Calu3 (cell line): ENCODE measurements around the gene COQ8B. TPM values are rescaled to one million over a fixed set of nuclear protein-coding genes. Genes with fewer than 3 reads are reported as not detected.
"Not testable (repeated sequence)": the region's sequence is repeated elsewhere in the genome, so short reads cannot be mapped to it uniquely, and the experiment has no call there.

Experiments used
- Bru-seq: library from RNA; stranded (reverse); fragments of 400-500 nt; gene quantifications from one replicate; lab custom pipeline; 2021; lab: Mats Ljungman, UMichigan
- BruChase-seq, 2 experiments: library from RNA; stranded (reverse); fragments of 400-500 nt; gene quantifications; one replicate each; lab custom pipeline; 2021; lab: Mats Ljungman, UMichigan
- BruUV-seq: library from RNA; stranded (reverse); fragments of 400-500 nt; replicated peaks from 2 replicates; lab custom pipeline; 2021; lab: Mats Ljungman, UMichigan
- CTCF ChIA-PET: fragments of 300-600 bp; sonication (Branson Sonifier 250); formaldehyde crosslinking; loops from one replicate; lab custom pipeline; 2022; ENCODE audit warnings: antibody characterized with exemption; lab: Charles Lee
- DNase-seq: peaks from one replicate; pipeline ENCODE4 v3.0.0; 2022
- H3K27ac Mint-ChIP-seq: one replicate; pipeline ENCODE4 v1.8.0; 2022; ENCODE audit warnings: mixed read lengths; ENCODE audit not compliant: unreplicated experiment
- H3K27me3 Mint-ChIP-seq: one replicate; pipeline ENCODE4 v1.8.0; 2022; ENCODE audit warnings: mixed read lengths; ENCODE audit not compliant: unreplicated experiment
- H3K36me3 Mint-ChIP-seq: one replicate; pipeline ENCODE4 v1.8.0; 2022; ENCODE audit warnings: mild to moderate bottlenecking, moderate library complexity, mixed read lengths; ENCODE audit not compliant: insufficient read depth, unreplicated experiment
- H3K4me1 Mint-ChIP-seq: one replicate; pipeline ENCODE4 v1.8.0; 2022; ENCODE audit warnings: mild to moderate bottlenecking, low read depth, mixed read lengths; ENCODE audit not compliant: unreplicated experiment
- H3K4me3 Mint-ChIP-seq: one replicate; pipeline ENCODE4 v1.8.0; 2022; ENCODE audit warnings: mild to moderate bottlenecking, low read depth, moderate library complexity, mixed read lengths; ENCODE audit not compliant: unreplicated experiment
- H3K9me3 Mint-ChIP-seq: one replicate; pipeline ENCODE4 v1.8.0; 2022; ENCODE audit warnings: low read depth, mixed read lengths; ENCODE audit not compliant: unreplicated experiment
- intact Hi-C: fragments of 100-400 bp; cut with micrococcal nuclease; formaldehyde crosslinking; loops from one replicate; pipeline ENCODE4 v1.10.0; 2022; ENCODE audit not compliant: unreplicated experiment
- long read RNA-seq: library from polyadenylated mRNA; stranded (forward); transcript quantifications from one replicate; pipeline ENCODE4 v2.0.0, GENCODE V29; 2022
- total RNA-seq: library from RNA; stranded (reverse); gene quantifications from 2 replicates; pipeline ENCODE4 v1.2.3, GENCODE V29; 2022
- TF ChIP-seq, protein P1 (sequence below): fragments of 200-600 bp; IDR thresholded peaks from one replicate; pipeline ENCODE4 v1.8.0; 2022; ENCODE audit warnings: antibody characterized with exemption; ENCODE audit not compliant: unreplicated experiment

COQ8B gene
- total RNA-seq (55.9 and 62.7 TPM in 2 replicates), Bru-seq, nascent RNA (percentile 70 among the genes with signal in this experiment), BruChase-seq, experiment 1, labeled RNA remaining after a 6-hour chase (percentile 72 among the genes with signal in this experiment), BruChase-seq, experiment 2, labeled RNA remaining after a 2-hour chase (percentile 75 among the genes with signal in this experiment)
- long read RNA-seq, partial matches to known transcripts, result 2 of 14 reads
- long read RNA-seq, other reads (novel, unspliced or antisense), result 10 of 14 reads

DNA sequence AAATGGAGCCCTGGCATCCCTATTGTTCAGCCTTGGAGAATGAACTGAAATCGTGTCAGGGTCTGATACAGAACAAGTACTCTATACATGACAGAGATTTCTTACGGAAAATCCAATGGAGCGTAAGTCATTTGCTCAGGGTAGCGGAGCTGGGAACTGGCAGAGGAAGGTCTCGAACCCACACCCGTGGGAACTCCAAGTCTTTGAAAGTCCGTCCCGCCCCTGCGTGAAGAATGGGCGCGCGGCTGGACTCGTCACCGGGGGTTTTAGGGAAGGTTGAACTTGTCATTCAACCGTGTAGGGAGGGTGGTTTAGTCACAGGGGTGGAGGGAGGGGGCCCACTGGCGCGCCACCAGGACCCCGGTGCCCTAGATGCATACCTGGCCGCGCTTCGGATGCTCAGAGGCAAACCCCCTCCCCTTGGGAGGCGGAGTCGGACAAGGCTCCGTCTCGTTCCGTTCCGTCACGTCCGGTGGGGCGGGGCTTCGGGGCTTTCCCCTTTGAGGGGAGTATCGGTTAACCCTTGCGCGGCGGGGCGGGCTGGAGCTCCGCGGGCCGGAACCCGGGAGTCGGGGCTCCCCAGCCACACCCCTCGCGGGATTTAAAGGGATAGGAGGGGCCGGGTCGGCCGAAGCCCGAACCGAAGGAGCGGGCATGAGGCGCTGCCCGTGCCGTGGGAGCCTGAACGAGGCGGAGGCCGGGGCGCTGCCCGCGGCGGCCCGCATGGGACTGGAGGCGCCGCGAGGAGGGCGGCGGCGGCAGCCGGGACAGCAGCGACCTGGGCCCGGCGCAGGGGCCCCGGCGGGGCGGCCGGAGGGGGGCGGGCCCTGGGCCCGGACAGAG is at the start of gene COQ8B, which contains the start of gene ITPKC:
Gene COQ8B, minus strand, starts transcription at position 405 of the 843 bp plus-strand sequence. CDS start 2,254 bp downstream, outside the sequence.
Gene ITPKC, plus strand, starts transcription at position 631 of the 843 bp plus-strand sequence. Its CDS starts 24 bp downstream, at position 655.
- H3K4me1 Mint-ChIP-seq, result peaks cover 29% of the 10 kb centered on the region
- intact Hi-C loops, result loop anchor here (5.0 kb wide), 1 partner anchor 36 kb away; the partner anchor contains the start of genes ACTMAP and SNRPA
- CTCF ChIA-PET, result interaction anchor here (0.8 to 2.1 kb wide), 4 partner anchors 34 to 284 kb away, joined by 3 to 8 read pairs (median 5); partner anchors contain the start of genes ACTMAP and RAB4B

DNA sequence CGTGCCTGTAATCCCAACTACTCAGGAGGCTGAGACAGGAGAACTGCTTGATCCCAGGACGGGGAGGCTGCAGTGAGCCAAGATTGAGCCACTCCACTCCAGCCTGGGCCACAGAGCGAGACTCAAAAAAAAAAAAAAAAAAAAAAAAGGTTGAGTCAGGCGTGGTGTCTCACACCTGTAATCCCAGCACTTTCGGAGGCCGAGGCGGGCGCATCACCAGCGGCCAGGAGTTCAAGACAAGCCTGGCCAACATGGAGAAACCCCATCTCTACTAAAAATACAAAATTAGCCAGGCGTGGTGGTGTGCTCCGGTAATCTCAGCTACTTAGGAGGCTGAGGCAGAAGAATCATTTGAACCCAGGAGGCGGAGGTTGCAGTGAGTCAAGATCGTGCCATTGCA is 49.7 kb upstream of the COQ8B start:
- H3K4me3 Mint-ChIP-seq, intact Hi-C loops, H3K9me3 Mint-ChIP-seq, H3K27me3 Mint-ChIP-seq, BruUV-seq, H3K4me1 Mint-ChIP-seq, CTCF ChIA-PET, H3K27ac Mint-ChIP-seq, DNase-seq: not testable (repeated sequence)
- H3K36me3 Mint-ChIP-seq, result peaks cover 92% of the 10 kb centered on the region

More for the DNA sequence above, at the start of gene COQ8B, which contains the start of gene ITPKC:
- no peaks in the 10 kb centered on the region for H3K9me3 Mint-ChIP-seq
- no peaks in the 10 kb centered on the region for H3K27me3 Mint-ChIP-seq
- peak within 1 kb of the TSS; percentile 78 for H3K4me3 Mint-ChIP-seq
- H3K36me3 Mint-ChIP-seq, result peaks cover 95% of the 10 kb centered on the region
- DNase-seq, result peak; percentile 100
- TSS peak; percentile 82 for BruUV-seq
- peak within 1 kb of the TSS; percentile 93 for H3K27ac Mint-ChIP-seq
- TF ChIP-seq, protein P1, sequence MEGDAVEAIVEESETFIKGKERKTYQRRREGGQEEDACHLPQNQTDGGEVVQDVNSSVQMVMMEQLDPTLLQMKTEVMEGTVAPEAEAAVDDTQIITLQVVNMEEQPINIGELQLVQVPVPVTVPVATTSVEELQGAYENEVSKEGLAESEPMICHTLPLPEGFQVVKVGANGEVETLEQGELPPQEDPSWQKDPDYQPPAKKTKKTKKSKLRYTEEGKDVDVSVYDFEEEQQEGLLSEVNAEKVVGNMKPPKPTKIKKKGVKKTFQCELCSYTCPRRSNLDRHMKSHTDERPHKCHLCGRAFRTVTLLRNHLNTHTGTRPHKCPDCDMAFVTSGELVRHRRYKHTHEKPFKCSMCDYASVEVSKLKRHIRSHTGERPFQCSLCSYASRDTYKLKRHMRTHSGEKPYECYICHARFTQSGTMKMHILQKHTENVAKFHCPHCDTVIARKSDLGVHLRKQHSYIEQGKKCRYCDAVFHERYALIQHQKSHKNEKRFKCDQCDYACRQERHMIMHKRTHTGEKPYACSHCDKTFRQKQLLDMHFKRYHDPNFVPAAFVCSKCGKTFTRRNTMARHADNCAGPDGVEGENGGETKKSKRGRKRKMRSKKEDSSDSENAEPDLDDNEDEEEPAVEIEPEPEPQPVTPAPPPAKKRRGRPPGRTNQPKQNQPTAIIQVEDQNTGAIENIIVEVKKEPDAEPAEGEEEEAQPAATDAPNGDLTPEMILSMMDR, result no peak

DNA sequence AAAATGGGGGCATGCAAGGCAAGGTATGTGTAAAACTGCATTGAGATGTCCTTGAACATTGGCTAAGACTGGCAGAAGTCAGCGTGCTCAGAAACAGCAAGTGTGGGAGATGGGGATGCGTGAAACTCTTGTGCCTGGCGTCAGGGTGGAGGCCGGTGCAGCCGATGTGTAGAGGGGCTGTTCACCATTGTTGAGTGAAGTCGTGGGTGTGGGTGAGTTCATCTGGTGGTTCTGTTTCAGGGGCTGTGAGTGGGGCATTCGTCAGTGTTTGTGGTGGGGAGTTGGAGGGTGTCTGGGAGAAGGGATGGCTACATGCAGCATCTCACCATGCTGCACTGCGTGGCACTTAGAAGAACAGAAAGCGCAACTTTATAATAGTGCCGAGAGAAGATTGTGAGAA is 47.3 kb upstream of the COQ8B start:
- DNase-seq, result no peak
- Mint-ChIP-seq H3K36me3 (peaks cover 97% of the 10 kb centered on the region), H3K9me3 (no peaks in the 10 kb centered on the region), H3K27me3 (no peaks in the 10 kb centered on the region), H3K4me3 (no peak overlapping the region), H3K27ac (no peak overlapping the region), H3K4me1 (no peaks in the 10 kb centered on the region)
- TF ChIP-seq, protein P1, result no peak
- no TSS peak for BruUV-seq
- CTCF ChIA-PET, result no interaction called here
- intact Hi-C loops, result no loop called here

DNA sequence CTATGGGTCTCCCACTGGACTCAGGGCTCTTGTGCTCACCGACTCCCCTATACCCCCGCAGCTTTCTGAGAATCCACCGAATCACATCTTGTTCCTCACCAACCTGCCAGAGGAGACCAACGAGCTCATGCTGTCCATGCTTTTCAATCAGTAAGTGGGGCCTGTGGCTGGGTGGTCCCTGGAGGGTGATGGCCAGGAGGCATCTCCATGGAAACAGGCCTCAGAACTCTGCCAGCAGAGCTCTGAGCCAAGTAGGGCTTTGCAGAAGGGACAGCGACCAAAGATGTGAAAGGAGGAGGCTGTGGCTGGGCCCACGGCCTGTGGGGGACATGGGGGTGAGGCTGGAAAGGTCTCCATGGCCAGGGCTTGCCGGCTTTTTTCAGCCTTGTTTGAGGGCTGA is 46.8 kb upstream of the COQ8B start:
- Mint-ChIP-seq H3K27me3 (no peaks in the 10 kb centered on the region), H3K9me3 (no peaks in the 10 kb centered on the region), H3K4me1 (no peaks in the 10 kb centered on the region), H3K4me3 (no peak overlapping the region), H3K36me3 (peaks cover 97% of the 10 kb centered on the region), H3K27ac (no peak overlapping the region)
- TF ChIP-seq, protein P1, result no peak
- DNase-seq, result no peak
- CTCF ChIA-PET, result no interaction called here
- intact Hi-C loops, result no loop called here
- no TSS peak for BruUV-seq
